ENCODE data around the gene SYT9. TPM values are rescaled to one million over a fixed set of nuclear protein-coding genes. Genes with fewer than 3 reads are reported as not detected.

Gene SYT9
- total RNA-seq, 1 donor from 2014 or later, result 0.18 TPM

DNA sequence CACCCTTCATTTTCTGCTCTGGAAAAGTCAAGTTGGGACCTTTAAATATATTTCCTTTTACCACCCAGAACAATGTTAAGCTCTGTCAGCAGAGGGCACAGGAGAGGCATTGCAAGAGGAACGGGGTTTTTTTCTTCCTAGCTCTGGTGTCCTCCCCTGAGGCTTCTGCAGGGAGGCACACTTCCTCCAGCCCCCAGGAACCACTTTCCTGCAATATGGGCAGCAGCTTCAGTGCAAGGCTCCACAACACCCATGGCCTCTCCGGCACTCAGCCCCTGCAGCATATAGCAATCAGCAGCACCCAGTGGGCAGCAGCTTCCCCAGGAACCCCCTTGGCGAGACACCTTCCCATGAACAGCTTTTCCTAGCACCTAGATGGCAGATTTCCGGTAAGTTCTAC, 101.4 kb downstream of the SYT9 start:
- ATAC-seq (no peak), DNase-seq (peak; percentile 20)
- H3K9me3 ChIP-seq, result no peaks in the 10 kb centered on the region
- no peak overlapping the region for H3K27ac ChIP-seq
- TF ChIP-seq, protein P1, sequence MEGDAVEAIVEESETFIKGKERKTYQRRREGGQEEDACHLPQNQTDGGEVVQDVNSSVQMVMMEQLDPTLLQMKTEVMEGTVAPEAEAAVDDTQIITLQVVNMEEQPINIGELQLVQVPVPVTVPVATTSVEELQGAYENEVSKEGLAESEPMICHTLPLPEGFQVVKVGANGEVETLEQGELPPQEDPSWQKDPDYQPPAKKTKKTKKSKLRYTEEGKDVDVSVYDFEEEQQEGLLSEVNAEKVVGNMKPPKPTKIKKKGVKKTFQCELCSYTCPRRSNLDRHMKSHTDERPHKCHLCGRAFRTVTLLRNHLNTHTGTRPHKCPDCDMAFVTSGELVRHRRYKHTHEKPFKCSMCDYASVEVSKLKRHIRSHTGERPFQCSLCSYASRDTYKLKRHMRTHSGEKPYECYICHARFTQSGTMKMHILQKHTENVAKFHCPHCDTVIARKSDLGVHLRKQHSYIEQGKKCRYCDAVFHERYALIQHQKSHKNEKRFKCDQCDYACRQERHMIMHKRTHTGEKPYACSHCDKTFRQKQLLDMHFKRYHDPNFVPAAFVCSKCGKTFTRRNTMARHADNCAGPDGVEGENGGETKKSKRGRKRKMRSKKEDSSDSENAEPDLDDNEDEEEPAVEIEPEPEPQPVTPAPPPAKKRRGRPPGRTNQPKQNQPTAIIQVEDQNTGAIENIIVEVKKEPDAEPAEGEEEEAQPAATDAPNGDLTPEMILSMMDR (IDR thresholded peaks at IDR 0.05), result no peak
- no peaks in the 10 kb centered on the region for H3K27me3 ChIP-seq (ENCODE audit: low read depth)
- H3K4me3 ChIP-seq, result no peak overlapping the region
- intact Hi-C loops (cut with DNase I), result no loop called here
- H3K4me1 ChIP-seq, result no peaks in the 10 kb centered on the region
- H3K36me3 ChIP-seq, result no peaks in the 10 kb centered on the region

DNA sequence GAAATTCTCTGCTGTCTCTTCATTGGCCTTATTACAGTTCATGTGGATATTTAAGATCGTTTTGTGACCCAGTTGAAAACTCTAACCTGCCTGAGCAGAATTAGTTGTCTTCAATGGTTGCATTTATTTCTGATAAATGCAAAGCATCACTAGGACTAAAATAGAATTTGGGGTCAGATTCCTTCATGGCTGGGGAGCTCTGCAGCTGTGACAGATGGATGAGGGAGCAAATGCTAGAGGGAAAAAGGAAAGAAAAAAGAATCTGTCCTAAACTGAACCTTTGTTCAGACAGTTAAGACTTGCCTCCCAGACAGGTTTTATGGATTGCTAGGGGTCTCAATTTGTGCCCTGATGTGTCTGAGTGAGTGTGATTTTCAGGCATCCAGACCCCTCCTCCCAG, 113.0 kb downstream of the SYT9 start:
- Histone ChIP-seq H3K27ac (no peak overlapping the region), H3K36me3 (no peaks in the 10 kb centered on the region), H3K4me3 (no peak overlapping the region), H3K9me3 (no peaks in the 10 kb centered on the region), H3K4me1 (no peaks in the 10 kb centered on the region), H3K27me3 (ENCODE audit: low read depth) (no peaks in the 10 kb centered on the region)
- TF ChIP-seq, protein P1 (IDR thresholded peaks at IDR 0.05), result no peak
- ATAC-seq (no peak), DNase-seq (no peak)
- intact Hi-C loops (cut with DNase I), result no loop called here

GRCh38 chr11:7367803-7368202, 116.1 kb downstream of the SYT9 start:
- intact Hi-C loops (cut with DNase I), result no loop called here
- Histone ChIP-seq H3K9me3 (peaks cover 6% of the 10 kb centered on the region), H3K4me1 (no peaks in the 10 kb centered on the region), H3K4me3 (no peak overlapping the region), H3K27ac (no peak overlapping the region), H3K27me3 (ENCODE audit: low read depth) (no peaks in the 10 kb centered on the region), H3K36me3 (no peaks in the 10 kb centered on the region)
- TF ChIP-seq, protein P1 (IDR thresholded peaks at IDR 0.05), result no peak
- DNase-seq (no peak), ATAC-seq (no peak)

GRCh38 chr11:7376386-7376785, 124.7 kb downstream of the SYT9 start:
- no peak for DNase-seq
- no peaks in the 10 kb centered on the region for H3K36me3 ChIP-seq
- peaks cover 6% of the 10 kb centered on the region for H3K9me3 ChIP-seq
- no peaks in the 10 kb centered on the region for H3K27me3 ChIP-seq (ENCODE audit: low read depth)
- TF ChIP-seq, protein P1 (IDR thresholded peaks at IDR 0.05), result no peak
- intact Hi-C loops (cut with DNase I), result no loop called here
- no peak for ATAC-seq
- H3K4me1 ChIP-seq, result no peaks in the 10 kb centered on the region
- H3K4me3 ChIP-seq, result no peak overlapping the region
- no peak overlapping the region for H3K27ac ChIP-seq

DNA sequence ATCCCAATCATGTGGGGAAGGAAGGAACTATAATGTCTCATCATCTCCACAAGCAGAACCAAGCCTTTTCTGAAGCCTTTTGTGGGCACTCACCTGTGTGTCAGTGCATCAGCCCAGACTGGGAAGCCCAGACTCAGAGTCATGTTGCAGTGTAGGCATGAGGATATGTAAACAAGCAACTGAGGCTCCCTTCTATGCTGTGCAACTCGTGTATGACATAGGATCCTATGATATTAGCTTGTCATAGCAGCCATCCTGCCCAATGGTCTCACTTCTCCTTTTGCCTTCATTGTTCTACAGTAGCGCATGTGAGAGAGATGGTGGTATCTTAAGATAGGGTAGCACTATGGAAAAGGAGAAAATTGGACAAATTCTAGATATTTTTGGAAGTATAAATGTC, 130.2 kb downstream of the SYT9 start:
- H3K4me1 ChIP-seq, result no peaks in the 10 kb centered on the region
- H3K36me3 ChIP-seq, result no peaks in the 10 kb centered on the region
- H3K4me3 ChIP-seq, result no peak overlapping the region
- ATAC-seq (no peak), DNase-seq (no peak)
- no peak overlapping the region for H3K27ac ChIP-seq
- intact Hi-C loops (cut with DNase I), result no loop called here
- H3K27me3 ChIP-seq (ENCODE audit: low read depth), result no peaks in the 10 kb centered on the region
- TF ChIP-seq, protein P1 (IDR thresholded peaks at IDR 0.05), result no peak
- H3K9me3 ChIP-seq, result no peaks in the 10 kb centered on the region

DNA sequence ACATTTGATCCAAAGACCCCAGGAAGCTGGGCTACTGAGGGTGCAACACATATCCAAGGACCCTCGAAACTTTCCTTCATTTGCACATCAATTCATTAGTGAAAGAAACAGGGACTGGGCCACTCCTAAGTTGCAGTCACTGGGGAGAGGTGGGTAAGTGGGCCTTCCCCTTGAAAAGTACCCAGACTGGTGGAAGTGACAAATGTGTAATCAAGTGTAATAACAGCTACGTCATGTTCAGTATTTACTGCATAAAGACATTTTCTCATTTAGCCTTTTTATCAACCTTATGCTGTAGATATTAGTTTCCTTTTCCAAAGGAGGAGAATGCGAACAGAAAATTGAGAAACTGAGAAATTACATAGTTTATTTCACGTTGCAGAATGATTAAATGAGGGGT, 131.7 kb downstream of the SYT9 start:
- no peaks in the 10 kb centered on the region for H3K9me3 ChIP-seq
- TF ChIP-seq, protein P1 (IDR thresholded peaks at IDR 0.05), result no peak
- H3K4me1 ChIP-seq, result no peaks in the 10 kb centered on the region
- DNase-seq (no peak), ATAC-seq (no peak)
- no peaks in the 10 kb centered on the region for H3K27me3 ChIP-seq (ENCODE audit: low read depth)
- no peak overlapping the region for H3K4me3 ChIP-seq
- no peak overlapping the region for H3K27ac ChIP-seq
- H3K36me3 ChIP-seq, result no peaks in the 10 kb centered on the region
- intact Hi-C loops (cut with DNase I), result no loop called here

All from lower lobe of right lung (tissue), 2 donors.